Stimulated activated CD8-positive, alpha-beta memory T cell treated with anti-CD3 and anti-CD28 coated beads, Interleukin-4, amount 100 ng/mL, for 4 hours (primary cell): ENCODE results near the gene FAM222B.
A peak's percentile ranks its signal among the peaks of the same experiment; 100 is the strongest.
"Not testable (repeated sequence)": the region's sequence is repeated elsewhere in the genome, so short reads cannot be mapped to it uniquely, and the experiment has no call there.

ENCODE experiments used
- DNase-seq, 2 donors: peaks; one replicate each; pipeline ENCODE4 v3.0.0-alpha.2; 2020; ENCODE audit warnings: low read depth in 2 of 2, low spot score in 1 of 2

Gene FAM222B, protein sequence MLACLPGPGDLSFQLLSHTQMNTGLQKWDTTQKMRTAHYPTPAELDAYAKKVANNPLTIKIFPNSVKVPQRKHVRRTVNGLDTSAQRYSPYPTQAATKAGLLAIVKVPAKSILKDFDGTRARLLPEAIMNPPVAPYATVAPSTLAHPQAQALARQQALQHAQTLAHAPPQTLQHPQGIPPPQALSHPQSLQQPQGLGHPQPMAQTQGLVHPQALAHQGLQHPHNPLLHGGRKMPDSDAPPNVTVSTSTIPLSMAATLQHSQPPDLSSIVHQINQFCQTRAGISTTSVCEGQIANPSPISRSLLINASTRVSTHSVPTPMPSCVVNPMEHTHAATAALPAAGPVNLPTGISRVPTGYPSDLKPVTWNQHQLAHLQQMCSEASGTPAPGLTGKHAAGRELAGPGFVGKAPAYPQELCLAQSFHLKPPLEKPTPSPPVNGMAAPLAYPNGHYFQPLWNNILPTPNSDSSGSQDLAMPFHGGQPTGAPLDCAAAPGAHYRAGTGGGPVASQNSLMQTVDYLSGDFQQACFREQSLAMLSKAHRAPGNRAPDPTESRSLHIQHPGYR

DNA sequence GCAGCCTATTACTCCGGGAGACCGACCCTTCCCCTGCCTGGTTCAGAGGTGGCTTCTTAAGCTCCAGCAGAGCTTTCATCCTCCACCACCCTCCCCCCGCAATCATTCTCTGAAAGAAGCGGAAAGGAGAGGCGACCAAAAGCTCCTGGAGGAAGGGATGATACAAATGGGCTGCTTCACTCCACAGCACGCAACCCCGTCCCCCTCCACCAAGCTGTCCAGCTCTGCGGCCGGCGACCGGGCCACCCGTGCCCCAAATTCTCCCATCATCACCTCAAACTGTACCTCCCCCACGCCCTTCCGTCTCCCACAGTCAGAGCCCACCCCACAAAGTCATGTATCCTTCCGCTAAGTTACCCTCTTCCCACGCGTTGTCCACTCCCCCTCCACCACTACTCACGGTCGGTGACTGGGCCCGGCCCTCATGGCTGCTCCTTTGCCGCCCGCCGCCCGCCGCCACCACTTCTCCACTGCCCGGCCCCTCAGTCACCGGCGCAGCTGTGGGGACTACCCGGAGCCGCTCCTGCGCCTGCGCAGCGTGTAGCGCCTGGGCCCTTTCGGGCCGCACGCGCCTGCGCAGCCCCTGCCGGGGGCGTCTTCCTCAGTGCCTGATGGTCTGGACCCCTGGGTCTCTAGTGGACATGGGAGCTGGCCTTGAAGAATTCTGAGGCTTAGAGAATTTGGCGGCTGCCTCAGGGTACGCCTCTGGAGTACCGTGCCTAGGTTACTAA, at the start of gene FAM222B:
Gene FAM222B, minus strand, starts transcription at position 509 of the 731 bp plus-strand sequence. CDS start 76,123 bp downstream, outside the sequence.
- DNase-seq: peak; percentile 55 to 69

- no peak for DNase-seq
These were observed 49.4 kb upstream of the FAM222B start for GRCh38 chr17:28892024-28892423.

GRCh38 chr17:28891201-28891600, 48.6 kb upstream of the FAM222B start:
- no peak for DNase-seq

- DNase-seq: no peak
These were observed 47.4 kb upstream of the FAM222B start for GRCh38 chr17:28889996-28890395.

DNA sequence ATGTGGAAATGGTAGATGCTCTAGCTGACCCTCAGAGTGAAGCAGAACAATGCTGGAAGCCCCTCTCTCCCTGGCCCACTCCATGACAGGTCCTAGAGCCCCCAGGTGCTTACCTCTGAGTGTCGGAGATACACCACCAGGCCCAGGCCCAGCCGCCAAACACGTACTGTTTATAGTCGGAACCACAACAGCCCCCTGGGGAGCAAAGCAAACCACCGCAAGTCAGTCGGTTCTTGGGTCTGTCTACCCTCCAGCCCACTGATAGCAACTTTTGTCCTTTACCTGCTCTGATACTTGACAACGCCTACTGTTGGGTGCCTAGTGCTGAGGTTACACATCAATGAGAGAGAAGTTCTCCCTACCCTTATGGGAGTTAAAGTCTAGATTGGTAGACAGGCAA, 46.2 kb upstream of the FAM222B start:
- DNase-seq: no peak

DNA sequence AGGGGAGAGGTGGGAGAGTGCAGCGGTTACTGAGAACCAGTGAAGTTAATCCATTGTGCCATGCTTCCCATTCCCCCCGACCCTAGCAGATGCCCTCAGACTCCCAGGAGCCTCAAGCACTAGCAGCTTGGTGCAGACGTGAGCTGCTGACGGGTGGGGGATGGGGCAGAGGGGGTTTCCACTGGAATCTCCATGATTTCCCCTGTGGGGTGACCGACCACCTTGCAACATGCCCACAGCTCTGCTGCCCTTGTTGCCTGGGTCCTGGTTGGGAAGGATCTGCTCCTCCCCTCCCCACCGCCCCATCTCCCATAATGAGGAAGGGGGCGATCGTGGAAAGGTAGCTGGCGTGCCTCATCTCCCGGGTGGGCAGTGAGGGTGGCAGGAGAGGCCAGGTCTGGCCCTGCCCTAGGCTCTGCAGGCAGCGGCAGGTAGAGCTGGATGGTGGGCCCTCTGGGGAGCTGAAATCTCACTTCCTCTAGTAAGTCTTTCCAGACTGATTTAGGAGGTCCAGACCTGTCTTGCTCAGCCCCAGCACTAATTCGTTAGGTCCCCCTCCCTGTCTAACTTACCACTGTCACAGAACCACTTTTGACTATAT, 45.4 kb upstream of the FAM222B start:
- no peak for DNase-seq

- DNase-seq: no peak
These were observed 43.4 kb upstream of the FAM222B start for GRCh38 chr17:28885951-28886350.

GRCh38 chr17:28885363-28885762, 42.8 kb upstream of the FAM222B start:
- DNase-seq: no peak

DNA sequence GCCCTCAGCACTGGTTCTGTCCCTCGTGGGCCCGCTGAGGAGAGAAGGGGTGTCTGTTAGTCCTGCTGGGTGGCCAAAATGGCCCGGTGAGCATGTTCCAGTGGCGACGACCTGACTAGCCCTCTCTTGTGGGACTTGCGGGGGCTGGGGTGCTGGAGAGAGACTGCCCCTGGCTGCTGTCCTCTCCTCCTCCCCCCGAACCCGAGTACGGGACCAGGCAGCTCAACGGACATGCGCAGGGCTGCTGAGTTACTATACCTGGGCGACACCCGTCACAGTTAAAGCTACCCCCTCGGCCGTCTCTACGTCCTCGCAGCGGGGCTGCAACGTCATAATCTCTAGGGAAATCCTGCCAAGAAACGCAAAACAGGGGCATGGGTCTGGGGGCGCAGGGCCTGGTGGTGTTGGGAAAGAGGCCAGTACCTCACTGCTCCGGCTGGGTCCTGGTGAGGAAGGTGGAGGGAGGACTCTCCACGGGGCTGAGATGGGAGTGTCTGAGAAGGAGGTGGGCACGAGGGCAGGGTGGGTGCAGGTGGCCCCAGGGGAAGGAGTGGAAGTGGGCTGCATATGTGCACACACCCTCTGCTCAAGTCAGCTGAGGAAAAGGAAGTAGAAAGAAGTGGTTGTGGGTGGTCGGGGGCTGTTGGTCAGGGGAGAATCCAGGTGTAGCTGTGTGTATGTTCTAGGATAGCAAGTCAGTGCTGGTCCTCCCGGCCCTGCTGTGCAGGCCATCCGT, 41.5 kb upstream of the FAM222B start:
- DNase-seq: no peak

DNA sequence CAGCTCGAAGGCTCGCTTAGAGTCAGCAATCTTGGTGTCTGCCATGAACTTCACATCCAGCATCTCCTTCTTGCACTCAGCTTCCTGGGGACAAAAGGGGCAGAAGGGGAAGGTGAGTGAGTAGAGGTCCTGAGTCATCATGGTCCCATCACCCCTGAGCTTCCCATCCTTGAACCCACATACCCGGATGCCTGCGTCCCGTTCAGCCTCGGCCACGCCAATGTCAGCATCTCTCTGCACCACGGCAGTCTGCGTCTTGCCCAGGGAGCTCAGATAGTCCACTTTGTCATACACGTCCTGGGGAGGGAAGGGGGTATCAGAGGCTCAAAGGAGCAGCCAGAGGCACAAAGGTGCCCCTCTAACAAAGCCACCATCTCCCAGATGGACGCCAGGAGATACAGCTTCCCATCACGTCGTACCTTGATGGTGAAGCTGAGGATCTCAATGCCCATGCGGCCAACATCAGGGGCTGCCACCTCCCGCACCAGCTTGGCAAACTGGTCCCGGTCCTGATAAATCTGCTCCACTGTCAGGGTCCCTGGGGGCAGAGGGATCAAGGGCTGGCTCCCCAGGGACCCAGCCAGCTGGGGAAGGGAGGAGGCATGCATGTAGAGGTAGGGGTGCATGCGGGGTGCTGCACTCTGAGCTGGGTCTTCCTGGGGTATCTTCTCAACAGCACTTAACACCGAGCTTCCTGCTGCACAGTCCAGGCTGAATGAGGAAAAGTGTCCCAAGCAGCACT, 39.7 kb upstream of the FAM222B start:
- no peak for DNase-seq

GRCh38 chr17:28881533-28882056, 39.0 kb upstream of the FAM222B start:
- DNase-seq: no peak

DNA sequence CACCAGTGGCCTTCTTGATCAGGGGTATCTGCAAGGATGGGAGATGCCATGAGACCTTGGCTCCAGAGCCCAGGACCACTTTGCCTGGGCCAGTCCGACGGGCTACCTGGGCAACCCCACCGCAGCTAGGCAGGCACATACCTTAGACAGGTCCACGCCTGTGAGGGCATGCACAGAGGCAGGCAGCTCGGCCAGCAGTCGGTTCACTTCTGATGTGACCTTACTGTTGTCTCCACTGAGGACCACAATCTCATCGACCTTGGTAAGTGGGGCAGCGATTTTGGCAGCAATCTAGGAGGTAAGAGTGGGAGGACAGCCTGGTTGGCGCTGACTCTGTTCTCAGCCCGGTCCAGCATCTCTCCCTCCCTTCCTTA, 38.0 kb upstream of the FAM222B start:
- no peak for DNase-seq

- no peak for DNase-seq
These were observed 37.4 kb upstream of the FAM222B start for GRCh38 chr17:28879886-28880571.

DNA sequence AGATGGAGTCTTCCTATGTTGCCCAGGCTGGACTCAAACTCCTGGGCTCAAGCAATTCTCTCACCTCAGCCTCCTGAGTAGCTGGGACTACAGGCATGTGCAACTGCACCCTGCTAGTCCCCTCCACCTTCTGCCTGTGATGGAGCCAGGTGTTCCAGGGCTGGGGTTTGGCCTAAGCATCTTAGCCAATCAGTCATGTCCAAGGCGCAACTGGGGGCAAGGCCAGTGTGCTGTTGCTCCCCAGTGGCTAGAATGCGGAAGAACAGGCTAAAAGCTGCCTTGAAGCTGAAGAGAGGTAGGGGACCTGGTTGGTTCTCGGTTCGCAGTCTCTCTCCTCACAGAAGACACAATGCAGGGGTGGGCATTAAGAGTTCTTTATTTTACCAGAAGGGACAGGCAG, 36.4 kb upstream of the FAM222B start:
- no peak for DNase-seq

DNA sequence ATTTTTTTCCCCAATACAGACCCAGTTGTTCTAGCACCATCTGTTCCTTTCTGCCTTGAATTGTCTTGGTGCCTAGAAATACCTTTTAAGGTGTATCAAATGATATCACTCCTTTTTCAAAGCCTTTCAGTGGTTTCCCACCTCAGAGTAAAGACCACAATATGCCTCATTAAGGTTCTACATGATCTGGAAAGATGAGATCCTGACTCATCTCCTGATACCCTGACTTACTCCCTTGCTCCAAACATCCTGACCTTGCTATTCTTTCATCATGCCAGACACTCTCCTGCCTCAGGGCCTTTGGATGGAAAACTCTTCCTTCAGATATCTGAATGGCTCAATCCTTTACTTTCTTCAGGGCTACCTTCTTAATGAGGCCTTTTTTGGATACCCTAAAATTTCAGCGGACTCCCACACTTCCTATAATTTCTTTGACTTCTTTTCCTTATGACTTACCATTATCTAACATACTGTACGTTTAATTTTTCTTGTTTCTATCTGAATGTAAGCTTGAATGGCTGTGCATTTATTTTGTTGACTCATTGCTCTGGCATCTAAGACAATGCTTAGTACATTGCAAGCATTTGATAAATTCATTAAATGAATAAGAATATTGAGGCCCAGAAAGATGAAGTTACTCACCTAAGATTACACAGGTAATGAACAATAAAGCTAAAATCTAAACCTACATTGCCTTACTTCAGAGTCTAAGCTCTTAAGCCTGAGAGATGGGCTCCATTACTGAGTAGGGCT, 35.7 kb upstream of the FAM222B start:
- DNase-seq: no peak

GRCh38 chr17:28877150-28877711, 34.6 kb upstream of the FAM222B start:
- not testable (repeated sequence) for DNase-seq

GRCh38 chr17:28875848-28876550, 33.4 kb upstream of the FAM222B start:
- no peak for DNase-seq

- no peak for DNase-seq
These were observed 32.2 kb upstream of the FAM222B start for GRCh38 chr17:28874750-28875149.
